HEK293T (cell line): ENCODE results near the gene GGT6.

Experiments used
- CTCF ChIA-PET: fragments of 350-600 bp; formaldehyde crosslinking; extraction: SDS; loops from one replicate; lab custom pipeline; 2021; ENCODE audit warnings: antibody characterized with exemption, inconsistent platforms; lab: Yijun Ruan, JAX
- POLR2A ChIA-PET: fragments of 350-600 bp; formaldehyde crosslinking; extraction: SDS; loops from one replicate; lab custom pipeline; 2020; ENCODE audit warnings: antibody characterized with exemption, inconsistent platforms; lab: Yijun Ruan, JAX
- DNase-seq: peaks from one replicate; pipeline ENCODE4 v3.0.0; 2012; ENCODE audit warnings: mixed read lengths; ENCODE audit errors: extremely low spot score
- ARNT ChIP-seq: fragments of 450-650 bp; IDR thresholded peaks from 2 replicates; pipeline ENCODE4 v1.6.1; 2017; ENCODE audit warnings: mild to moderate bottlenecking
- BHLHE40 ChIP-seq: fragments of 450-650 bp; IDR thresholded peaks from 2 replicates; pipeline ENCODE4 v1.6.1; 2016; ENCODE audit warnings: mild to moderate bottlenecking, moderate library complexity, borderline replicate concordance
- CTBP1 ChIP-seq: fragments of 450-650 bp; IDR thresholded peaks from 2 replicates; pipeline ENCODE4 v1.6.1; 2016; ENCODE audit warnings: borderline replicate concordance
- ELF4 ChIP-seq: fragments of 450-650 bp; IDR thresholded peaks from 2 replicates; pipeline ENCODE4 v1.6.1; 2017; ENCODE audit warnings: antibody characterized with exemption
- FOXA1 ChIP-seq: fragments of 450-650 bp; IDR thresholded peaks from 2 replicates; pipeline ENCODE4 v1.6.1; 2016; ENCODE audit warnings: mild to moderate bottlenecking
- FOXK2 ChIP-seq: fragments of 450-650 bp; IDR thresholded peaks from 2 replicates; pipeline ENCODE4 v1.6.1; 2016; ENCODE audit warnings: mild to moderate bottlenecking
- FOXM1 ChIP-seq: fragments of 450-650 bp; IDR thresholded peaks from 2 replicates; pipeline ENCODE4 v1.6.1; 2017; ENCODE audit warnings: mild to moderate bottlenecking, borderline replicate concordance
- HDGF ChIP-seq: fragments of 450-650 bp; IDR thresholded peaks from 2 replicates; pipeline ENCODE4 v1.6.1; 2017; ENCODE audit warnings: antibody characterized with exemption, borderline replicate concordance
- L3MBTL2 ChIP-seq: fragments of 450-650 bp; conservative IDR thresholded peaks from 2 replicates; pipeline ENCODE4 v1.6.1; 2016; ENCODE audit warnings: mild to moderate bottlenecking
- LEF1 ChIP-seq: fragments of 450-650 bp; IDR thresholded peaks from 2 replicates; pipeline ENCODE4 v1.6.1; 2017; ENCODE audit warnings: mild to moderate bottlenecking, borderline replicate concordance
- NFRKB ChIP-seq: fragments of 450-650 bp; IDR thresholded peaks from 2 replicates; pipeline ENCODE4 v1.6.1; 2016; ENCODE audit warnings: mild to moderate bottlenecking, moderate library complexity
- SP1 ChIP-seq: fragments of 450-650 bp; IDR thresholded peaks from 2 replicates; pipeline ENCODE4 v1.6.1; 2017
- SUZ12 ChIP-seq: fragments of 450-650 bp; IDR thresholded peaks from 2 replicates; pipeline ENCODE4 v1.6.1; 2016; ENCODE audit warnings: mild to moderate bottlenecking
- TARDBP ChIP-seq: fragments of 450-650 bp; IDR thresholded peaks from 2 replicates; pipeline ENCODE4 v1.6.1; 2016
- ZNF384 ChIP-seq: fragments of 450-650 bp; IDR thresholded peaks from 2 replicates; pipeline ENCODE4 v1.6.1; 2016
- TF ChIP-seq, protein P1 (sequence below): fragments of 450-650 bp; IDR thresholded peaks from 2 replicates; pipeline ENCODE4 v1.6.1; 2016

The GGT6 gene

GRCh38 chr17:4548061-4548461, 12.3 kb downstream of the GGT6 start:
- ChIA-PET POLR2A (no interaction called here), CTCF (no interaction called here)
- DNase-seq = no peak
- TF ChIP-seq ELF4 = no peak
- TF ChIP-seq LEF1 = no peak
- TF ChIP-seq CTBP1 = no peak
- no peak for TF ChIP-seq SUZ12
- TF ChIP-seq, protein P1, sequence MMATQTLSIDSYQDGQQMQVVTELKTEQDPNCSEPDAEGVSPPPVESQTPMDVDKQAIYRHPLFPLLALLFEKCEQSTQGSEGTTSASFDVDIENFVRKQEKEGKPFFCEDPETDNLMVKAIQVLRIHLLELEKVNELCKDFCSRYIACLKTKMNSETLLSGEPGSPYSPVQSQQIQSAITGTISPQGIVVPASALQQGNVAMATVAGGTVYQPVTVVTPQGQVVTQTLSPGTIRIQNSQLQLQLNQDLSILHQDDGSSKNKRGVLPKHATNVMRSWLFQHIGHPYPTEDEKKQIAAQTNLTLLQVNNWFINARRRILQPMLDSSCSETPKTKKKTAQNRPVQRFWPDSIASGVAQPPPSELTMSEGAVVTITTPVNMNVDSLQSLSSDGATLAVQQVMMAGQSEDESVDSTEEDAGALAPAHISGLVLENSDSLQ = no peak

DNA sequence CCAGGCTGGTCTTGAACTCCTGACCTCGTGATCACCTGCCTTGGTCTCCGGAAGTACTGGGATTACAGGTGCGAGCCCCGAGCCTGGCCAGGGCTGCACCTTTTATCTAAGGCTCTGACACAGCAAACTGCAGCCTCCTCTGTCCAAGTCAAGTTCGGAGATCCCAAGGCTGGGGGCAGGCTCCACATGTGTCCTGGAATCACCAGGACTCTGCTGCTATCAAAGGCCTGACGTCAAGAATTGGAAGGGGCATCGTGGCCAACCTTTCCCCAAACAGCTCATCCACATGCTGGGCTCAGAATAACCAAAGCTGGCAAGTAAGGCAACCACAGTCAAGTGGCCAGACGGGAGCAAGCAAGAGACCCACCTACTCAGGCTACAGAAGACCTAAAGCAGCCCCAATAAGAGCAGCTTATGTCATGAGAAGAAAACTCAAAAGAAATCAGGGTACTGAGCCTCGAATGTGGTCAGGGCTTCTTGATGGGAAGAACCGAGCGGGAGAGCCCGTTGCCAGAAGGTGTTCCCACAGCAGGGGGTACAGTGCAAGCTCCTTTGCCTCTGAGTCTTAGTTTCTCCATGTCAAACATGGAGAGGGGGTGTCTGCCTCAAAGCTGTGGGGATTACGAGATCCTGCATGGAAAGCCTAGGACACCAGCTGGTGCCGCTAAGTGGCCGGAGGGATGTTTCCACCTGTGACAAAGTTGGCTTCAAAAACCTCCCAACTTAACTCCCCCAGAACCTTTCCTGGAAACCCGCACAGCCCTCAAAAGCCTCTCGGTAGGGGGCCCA, 13.1 kb downstream of the GGT6 start:
- ChIA-PET POLR2A (interaction anchor here (1.1 kb wide), 1 partner anchor 8 kb away, joined by 3 read pairs; the partner anchor contains the start of gene MYBBP1A), CTCF (no interaction called here)
- no peak for DNase-seq

DNA sequence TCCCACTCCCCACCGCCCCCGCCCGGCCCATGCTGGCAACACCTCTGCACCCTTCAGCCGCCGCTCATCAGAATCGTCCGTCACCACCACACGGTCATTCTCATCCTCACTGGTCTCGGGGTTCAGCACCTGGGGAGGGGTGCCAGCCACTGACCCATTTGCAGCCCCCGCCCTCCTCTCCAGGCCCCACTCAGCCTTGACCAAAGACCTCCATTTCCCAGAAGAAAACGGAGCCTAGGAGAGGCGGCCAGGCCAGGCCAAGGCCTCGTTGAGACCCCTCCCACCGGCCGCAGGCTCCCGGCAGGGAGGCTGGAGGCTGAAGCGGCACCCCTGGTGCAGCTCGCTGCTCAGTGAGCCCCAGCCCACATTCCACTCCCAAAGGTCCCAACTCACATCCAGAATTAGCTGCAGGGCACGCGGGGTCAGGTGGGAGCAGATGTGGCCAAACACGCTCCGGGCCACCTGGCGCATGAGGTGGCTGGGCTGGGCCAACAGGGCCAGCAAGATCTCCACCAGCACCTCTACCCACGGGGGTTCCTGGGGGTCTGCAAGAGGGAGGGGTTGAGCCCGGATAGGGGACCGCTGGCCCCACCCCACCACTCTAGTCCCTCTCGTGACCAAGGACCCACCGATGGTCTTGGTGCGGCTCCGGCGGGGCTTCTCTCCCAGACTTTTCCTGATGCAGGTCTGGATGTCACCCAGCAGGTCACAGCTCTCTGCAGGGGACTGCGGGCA, 15.0 kb downstream of the GGT6 start:
- CTCF ChIA-PET = no interaction called here
- POLR2A ChIA-PET = interaction anchor here (1.1 kb wide), 1 partner anchor 10 kb away, joined by 3 read pairs; the partner anchor contains the start of gene MYBBP1A
- DNase-seq = no peak
- TF ChIP-seq FOXM1 = no peak

More for the DNA sequence above, 13.1 kb downstream of the GGT6 start:
- no peak for TF ChIP-seq FOXA1
- no peak for TF ChIP-seq SP1
- no peak for TF ChIP-seq SUZ12
- no peak for TF ChIP-seq TARDBP
- no peak for TF ChIP-seq FOXK2
- no peak for TF ChIP-seq BHLHE40

DNA sequence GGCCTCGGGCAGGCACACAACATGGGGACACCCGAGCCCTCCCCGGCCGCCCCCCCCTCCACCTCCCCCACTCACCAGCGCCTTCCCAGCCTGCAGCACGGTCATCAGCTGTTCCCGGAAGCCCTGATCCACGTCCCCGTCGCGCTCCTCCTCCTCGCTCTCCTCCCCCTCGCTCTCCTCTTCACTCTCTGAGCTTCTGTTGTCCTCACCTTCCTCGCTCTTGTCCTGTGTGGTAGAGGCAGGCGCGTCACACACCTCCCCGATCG, 15.5 kb downstream of the GGT6 start:
- POLR2A ChIA-PET = interaction anchor here (1.9 kb wide), 1 partner anchor 10 kb away, joined by 12 read pairs; the partner anchor contains the start of gene MYBBP1A
- no peak for DNase-seq
- CTCF ChIA-PET = no interaction called here
- TF ChIP-seq ELF4 (no peak), NFRKB (no peak), SUZ12 (no peak), TARDBP (no peak), LEF1 (no peak), FOXK2 (no peak)
- TF ChIP-seq, protein P1 = no peak

GRCh38 chr17:4544135-4544950, 16.0 kb downstream of the GGT6 start:
- TF ChIP-seq ZNF384 = no peak
- no peak for TF ChIP-seq SP1
- TF ChIP-seq, protein P1 = no peak
- TF ChIP-seq FOXM1 = no peak
- TF ChIP-seq HDGF = no peak
- TF ChIP-seq CTBP1 = no peak
- no peak for TF ChIP-seq ARNT
- TF ChIP-seq NFRKB = no peak
- TF ChIP-seq FOXK2 = no peak
- TF ChIP-seq LEF1 = no peak
- no peak for TF ChIP-seq SUZ12
- TF ChIP-seq TARDBP = no peak
- no peak for TF ChIP-seq L3MBTL2
- TF ChIP-seq BHLHE40 = no peak
- no peak for TF ChIP-seq FOXA1
- no peak for TF ChIP-seq ELF4
- CTCF ChIA-PET = interaction anchor here (1.0 kb wide), 1 partner anchor 124 kb away, joined by 4 read pairs; no protein-coding TSS in a partner anchor
- no peak for DNase-seq
- POLR2A ChIA-PET = interaction anchor here (1.9 kb wide), 1 partner anchor 10 kb away, joined by 12 read pairs; the partner anchor contains the start of gene MYBBP1A

GRCh38 chr17:4543557-4544026, 16.8 kb downstream of the GGT6 start:
- ChIA-PET POLR2A (interaction anchor here (1.9 kb wide), 1 partner anchor 11 kb away, joined by 12 read pairs; the partner anchor contains the start of gene MYBBP1A), CTCF (interaction anchor here (1.0 kb wide), 1 partner anchor 123 kb away, joined by 4 read pairs; no protein-coding TSS in a partner anchor)
- DNase-seq = no peak
- TF ChIP-seq LEF1 (no peak), FOXK2 (no peak), BHLHE40 (no peak), FOXA1 (no peak), ZNF384 (no peak), TARDBP (no peak), SUZ12 (no peak), L3MBTL2 (no peak), NFRKB (no peak), FOXM1 (no peak), ELF4 (no peak), CTBP1 (no peak)
